DMS79 treated with DMSO at 0.1 percent for 48 hours (cell line): ENCODE data around the gene PRM2.
"Not testable (repeated sequence)": the region's sequence is repeated elsewhere in the genome, so short reads cannot be mapped to it uniquely, and the experiment has no call there.

Experiments used
- DNase-seq: peaks from one replicate; lab custom pipeline; 2025; lab: John Stamatoyannopoulos, UW

The PRM2 gene

GRCh38 chr16:11289696-11290095 is 13.4 kb upstream of the PRM2 start:
- DNase-seq = not testable (repeated sequence)

GRCh38 chr16:11289202-11289601 is 12.9 kb upstream of the PRM2 start:
- no peak for DNase-seq

DNA sequence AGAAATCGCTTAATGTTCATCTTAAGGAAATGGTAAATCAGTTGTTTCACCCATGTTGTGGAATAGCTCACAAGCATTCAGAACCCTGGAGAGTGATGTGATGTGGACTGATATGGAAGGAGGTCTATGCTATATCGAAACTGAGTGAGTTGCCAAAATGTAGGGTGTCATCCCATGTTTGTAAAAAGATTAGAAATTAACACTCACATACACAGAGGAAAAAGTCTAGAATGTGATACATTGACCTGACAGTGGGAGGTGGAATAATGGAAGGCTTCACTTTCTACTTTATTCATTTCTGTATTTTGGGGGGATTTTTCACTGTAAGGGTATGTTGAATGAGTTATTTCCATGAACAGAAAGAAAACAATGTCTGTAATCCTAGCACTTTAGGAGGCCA is 9.6 kb upstream of the PRM2 start:
- DNase-seq = no peak

GRCh38 chr16:11283820-11284248 is 7.6 kb upstream of the PRM2 start:
- no peak for DNase-seq

DNA sequence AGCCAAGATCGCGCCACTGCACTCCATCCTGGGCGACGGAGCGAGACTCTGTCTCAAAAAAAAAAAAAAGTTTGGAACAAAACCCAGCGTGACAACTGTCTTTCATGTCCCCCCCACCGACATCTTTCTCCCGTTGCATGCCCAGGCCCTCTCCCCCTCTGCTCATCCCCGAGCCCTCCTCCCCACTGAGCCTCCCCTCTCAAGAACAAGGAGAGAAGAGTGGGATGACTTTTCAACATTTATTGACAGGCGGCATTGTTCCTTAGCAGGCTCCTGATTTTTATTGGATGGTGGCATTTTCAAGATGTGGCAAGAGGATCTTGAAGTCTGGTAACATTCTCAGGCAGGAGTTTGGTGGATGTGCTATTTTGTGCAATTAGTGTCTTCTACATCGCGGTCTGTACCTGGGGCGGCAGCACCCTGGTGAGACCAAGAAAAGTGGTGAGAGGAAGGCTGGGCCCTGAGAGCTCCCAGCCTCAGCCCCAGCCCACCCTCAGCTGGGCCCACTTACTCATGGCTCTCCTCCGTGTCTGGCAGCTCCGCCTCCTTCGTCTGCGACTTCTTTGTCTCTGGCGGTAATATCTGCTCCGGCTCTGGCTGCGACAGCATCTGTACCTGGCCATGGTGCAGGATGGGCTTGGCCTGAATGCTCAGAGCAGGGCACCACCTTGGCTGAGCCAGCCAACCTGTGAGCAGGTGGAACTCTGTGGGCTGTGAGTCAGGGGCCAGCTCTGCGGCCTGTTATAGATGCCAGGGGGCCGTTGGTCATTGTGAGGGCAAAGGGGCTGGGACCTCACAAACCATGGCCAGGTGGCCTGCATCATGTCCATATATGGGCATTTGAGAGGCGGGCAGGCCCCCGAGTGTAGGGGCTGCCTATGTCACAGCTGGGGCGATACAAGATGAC is 4.6 kb upstream of the PRM2 start, which contains the start of gene PRM1:
TSS of gene PRM1 (minus strand) at position 715 of the 907 bp plus-strand sequence. CDS start at position 623, 92 bp downstream.
- DNase-seq = no peak

GRCh38 chr16:11278681-11279628 is 2.7 kb upstream of the PRM2 start:
- DNase-seq = no peak

DNA sequence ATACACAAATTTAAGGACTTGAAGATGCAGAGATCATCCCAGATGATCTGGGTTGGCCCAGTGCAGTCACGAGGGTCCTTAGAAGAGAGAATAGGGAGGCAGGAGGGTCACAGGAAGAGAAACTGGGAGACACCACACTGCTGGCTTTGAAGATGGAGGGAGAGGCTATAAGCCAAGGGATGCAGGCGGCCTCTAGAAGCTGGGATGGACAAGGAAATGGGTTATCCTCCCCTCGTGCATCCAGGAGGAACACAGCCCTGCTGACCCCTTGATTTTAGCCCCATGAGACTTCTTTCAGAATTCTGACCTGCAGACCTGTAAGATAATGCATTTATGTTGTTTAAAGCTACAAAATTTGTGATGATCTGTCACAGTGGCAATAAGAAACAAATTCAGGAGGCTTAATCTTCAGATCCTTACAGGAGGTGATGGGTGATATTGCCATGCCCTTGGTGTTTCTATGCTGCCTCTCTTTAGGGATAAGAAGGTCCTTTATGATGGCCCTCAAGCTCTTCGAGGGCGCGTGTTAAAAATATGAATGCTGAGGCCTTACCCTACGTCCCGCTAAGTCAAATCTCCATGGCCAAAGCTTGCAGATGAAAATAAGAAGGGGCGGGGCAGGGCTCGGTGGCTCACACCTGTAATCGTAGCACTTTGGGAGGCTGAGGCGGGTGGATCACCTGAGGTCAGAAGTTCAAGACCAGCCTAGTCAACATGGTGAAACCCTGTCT is 1.5 kb upstream of the PRM2 start:
- DNase-seq = no peak

- DNase-seq = no peak
These were observed 765 bp upstream of the PRM2 start for GRCh38 chr16:11276896-11277593.

GRCh38 chr16:11274964-11275363 is 1.3 kb downstream of the PRM2 start:
- DNase-seq = no peak

GRCh38 chr16:11273721-11274324 is 2.5 kb downstream of the PRM2 start:
- peak; percentile 21 for DNase-seq

DNA sequence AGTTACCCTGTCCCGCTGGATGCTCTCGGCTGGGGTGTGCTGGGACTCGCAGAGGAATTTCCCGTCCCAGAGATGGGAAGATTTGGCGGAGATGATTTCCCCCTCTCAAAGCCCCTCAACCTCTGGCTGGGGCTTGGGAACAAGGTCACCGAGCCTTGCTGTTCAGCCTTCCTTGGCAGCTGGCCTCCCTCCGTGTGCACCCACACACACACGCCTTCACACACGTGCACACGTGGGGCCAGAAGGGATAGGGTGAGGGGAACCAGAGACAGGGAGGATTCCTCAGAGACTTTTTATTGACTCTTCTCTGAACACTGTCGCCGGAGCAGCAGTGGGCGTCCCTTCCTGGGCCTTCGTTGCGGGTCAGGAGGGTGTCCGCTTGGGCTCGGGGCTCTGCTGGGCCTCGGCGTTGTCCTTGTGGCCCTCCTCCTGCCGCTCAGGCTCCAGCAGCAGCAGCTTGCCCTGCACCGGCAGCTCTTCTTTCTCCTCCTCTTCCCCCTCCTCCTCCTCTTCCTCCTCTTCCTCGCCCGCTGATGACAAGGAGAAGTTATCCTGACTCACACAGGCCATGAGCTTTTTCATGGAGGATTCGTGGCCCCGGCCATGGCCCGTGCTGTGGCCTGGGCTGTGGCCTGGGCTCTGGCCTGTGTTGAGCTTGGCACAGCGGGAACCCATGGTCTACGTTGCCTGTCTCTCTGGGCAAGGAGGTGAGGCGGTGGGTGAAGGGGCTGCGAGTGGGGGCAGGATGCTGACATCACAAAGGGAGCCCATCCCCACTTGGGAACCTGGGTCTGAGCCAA is 3.2 kb downstream of the PRM2 start, which contains the start of gene PRM3:
TSS of gene PRM3 (minus strand) at position 709 of the 800 bp plus-strand sequence. CDS start at position 675, 34 bp downstream.
- DNase-seq = no peak

- DNase-seq = no peak
These were observed 3.8 kb downstream of the PRM2 start for GRCh38 chr16:11272484-11272883.

DNA sequence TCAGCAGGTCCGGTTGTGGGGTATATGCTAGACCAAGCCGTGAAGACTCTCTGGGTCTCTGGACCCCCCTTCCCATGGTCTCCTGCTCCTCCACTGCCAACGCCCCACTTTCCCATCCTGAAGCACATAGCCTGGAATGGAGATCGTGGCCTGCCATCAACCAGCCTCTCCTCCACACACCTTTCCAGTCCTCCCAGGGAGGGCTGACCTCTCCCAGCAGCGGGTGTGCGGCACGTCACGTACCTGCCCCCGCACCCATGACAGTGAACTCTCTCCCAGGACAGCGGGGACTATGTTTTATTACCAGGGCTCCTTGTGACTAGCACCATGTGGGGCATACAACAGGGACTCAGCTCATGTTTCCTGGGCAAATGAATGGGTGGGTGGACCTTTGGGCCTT is 4.7 kb downstream of the PRM2 start:
- DNase-seq = no peak

DNA sequence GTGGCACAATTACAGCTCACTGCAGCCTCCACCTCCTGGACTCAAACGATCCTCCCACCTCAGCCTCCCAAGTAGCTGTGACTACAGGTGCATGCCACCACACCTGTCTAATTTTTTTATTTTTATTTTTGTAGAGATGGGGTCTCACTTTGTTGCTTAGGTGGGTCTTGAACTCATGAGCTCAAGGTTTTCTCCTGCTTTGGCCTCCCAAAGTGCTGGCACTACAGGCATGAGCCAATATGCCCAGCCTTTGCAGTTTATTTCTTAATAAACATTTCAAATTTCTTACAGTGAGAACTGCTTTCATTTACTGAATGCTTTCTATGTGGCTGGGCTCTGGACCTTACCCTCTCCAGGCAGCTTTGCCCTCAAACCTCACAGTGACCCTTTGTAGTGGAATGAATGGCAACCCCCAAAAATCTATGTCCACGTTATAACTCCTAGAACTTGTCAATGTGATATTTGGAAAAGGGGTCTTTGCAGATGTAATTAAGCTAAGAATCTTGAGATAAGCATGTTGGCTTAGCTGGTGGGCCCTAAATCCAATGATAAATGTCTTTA is 5.6 kb downstream of the PRM2 start:
- no peak for DNase-seq

GRCh38 chr16:11268921-11269375 is 7.3 kb downstream of the PRM2 start, which contains the start of gene TNP2:
TNP2 (minus strand) TSS chr16:11269325; CDS start chr16:11269262, 63 bp downstream.
- DNase-seq = no peak

DNA sequence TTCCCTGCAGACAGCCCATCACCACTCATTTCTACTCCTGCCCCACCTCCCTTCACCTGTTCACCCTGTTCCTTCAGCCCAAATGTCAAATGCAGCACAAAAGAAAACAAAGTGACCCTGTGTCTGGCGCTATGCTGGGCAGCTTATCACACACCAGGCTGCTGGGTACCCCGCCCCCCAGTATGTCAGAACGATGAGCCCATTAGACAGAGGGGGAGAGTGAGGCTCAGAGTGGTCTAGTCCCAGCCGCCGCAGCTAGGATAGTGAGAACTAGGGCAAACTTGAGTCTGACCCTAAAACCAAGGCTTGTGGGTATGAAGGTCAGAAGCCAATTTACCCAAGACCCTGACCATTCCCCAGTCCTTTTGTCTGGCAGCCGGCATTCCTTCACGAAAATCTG is 11.2 kb downstream of the PRM2 start:
- DNase-seq = no peak

DNA sequence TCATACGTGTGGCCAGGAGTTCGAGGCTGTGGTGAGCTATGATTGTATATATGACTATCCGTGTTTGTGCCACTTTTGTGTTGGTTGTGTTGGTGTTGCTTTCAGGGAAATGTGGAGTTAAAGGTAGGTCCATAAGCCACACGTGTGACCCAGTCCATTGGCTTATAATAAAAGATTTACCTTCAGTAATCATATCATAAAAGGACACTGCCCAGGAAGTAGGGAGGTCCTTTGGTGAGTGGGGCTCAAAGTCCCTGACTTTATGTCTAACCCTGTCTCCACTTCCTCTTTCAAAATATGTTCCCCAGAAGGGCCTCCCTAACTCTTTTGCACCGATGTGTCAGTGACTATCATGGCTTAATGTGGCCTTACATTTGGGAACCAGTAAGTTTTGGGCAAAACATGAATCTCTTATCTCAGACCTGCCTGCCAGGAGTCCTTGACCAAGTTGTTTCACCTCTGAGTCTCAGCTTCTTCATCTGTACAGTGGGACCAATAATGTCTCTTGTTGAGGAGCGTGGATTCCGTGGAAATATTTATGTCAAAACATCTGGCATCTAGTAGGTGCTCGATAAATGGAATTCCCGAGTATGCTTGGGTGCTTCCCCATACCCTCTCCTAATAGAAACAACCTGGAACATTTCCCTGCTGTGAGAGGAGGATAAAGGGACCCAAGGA is 12.0 kb downstream of the PRM2 start:
- DNase-seq = no peak

- no peak for DNase-seq
These were observed 12.5 kb downstream of the PRM2 start for GRCh38 chr16:11263737-11264136.

DNA sequence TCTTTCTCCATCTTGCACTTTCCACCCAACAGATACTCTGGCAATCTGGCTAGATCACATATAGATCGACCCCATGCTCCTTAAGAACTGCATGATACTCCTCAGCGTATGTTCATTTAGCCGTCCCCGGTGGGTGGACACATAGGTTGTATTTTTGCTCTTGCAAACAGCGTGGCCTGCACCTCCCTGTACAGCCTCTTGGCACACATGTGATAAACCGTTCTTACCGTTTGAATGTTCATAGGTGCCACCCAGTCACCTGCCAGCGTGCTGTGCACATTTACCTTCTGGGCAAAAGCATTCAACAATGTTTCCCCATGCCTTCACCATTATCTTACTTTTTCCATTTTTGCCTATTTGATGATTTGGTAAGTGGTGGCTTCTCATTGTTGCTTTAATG is 13.4 kb downstream of the PRM2 start:
- no peak for DNase-seq
